ENCODE results near the gene CHST13.
"Not testable (repeated sequence)": the region's sequence is repeated elsewhere in the genome, so short reads cannot be mapped to it uniquely, and the experiment has no call there.

- not testable (repeated sequence) for TF ChIP-seq CTCF, POLR2A (IDR thresholded peaks at IDR 0.05)
These were observed 10.8 kb downstream of the CHST13 start for GRCh38 chr3:126534716-126535115.

Measured in lower leg skin (tissue), 3 donors.